GM12873 (cell line): Measurements from ENCODE around the gene SCN10A.

Experiments used
- CTCF ChIP-seq: IDR thresholded peaks from 2 replicates; pipeline ENCODE4 v1.5.1; 2012; ENCODE audit warnings: low read depth, mild to moderate bottlenecking, moderate library complexity, low read length, control low read depth; ENCODE audit not compliant: insufficient read depth; ENCODE audit errors: missing control alignments

Gene SCN10A

GRCh38 chr3:38816026-38816425 is at the start of gene SCN10A:
Gene SCN10A, minus strand, starts transcription at chr3:38816217. Its CDS starts 22,207 bp downstream, at chr3:38794010.
- TF ChIP-seq CTCF, result no peak

GRCh38 chr3:38853011-38853410 is 37.0 kb upstream of the SCN10A start:
- no peak for TF ChIP-seq CTCF

GRCh38 chr3:38843898-38844297 is 27.9 kb upstream of the SCN10A start:
- TF ChIP-seq CTCF, result peak; percentile 25

- TF ChIP-seq CTCF, result no peak
Measured at GRCh38 chr3:38842266-38842965, 26.4 kb upstream of the SCN10A start.

- TF ChIP-seq CTCF, result no peak
Measured at GRCh38 chr3:38840987-38841386, 25.0 kb upstream of the SCN10A start.

- TF ChIP-seq CTCF, result no peak
Measured at GRCh38 chr3:38837358-38837757, 21.3 kb upstream of the SCN10A start.

- TF ChIP-seq CTCF, result no peak
Measured at GRCh38 chr3:38836561-38836960, 20.5 kb upstream of the SCN10A start.
